Myocyte (in vitro differentiated cells): ENCODE data around the gene BAZ2A. TPM values are rescaled to one million over a fixed set of nuclear protein-coding genes. Genes with fewer than 3 reads are reported as not detected.
"Not testable (repeated sequence)": the region's sequence is repeated elsewhere in the genome, so short reads cannot be mapped to it uniquely, and the experiment has no call there.

Experiments
- DNase-seq: peaks from one replicate; pipeline ENCODE4 v3.0.0-alpha.2; 2012; ENCODE audit warnings: low read depth
- total RNA-seq: library from RNA; depleted of rRNA; stranded (reverse); fragments of >200 nt; gene quantifications from 2 replicates; pipeline ENCODE4 v1.2.3, GENCODE V29; 2014

The BAZ2A gene
- total RNA-seq, 1 donor from 2014 or later = 27.0 TPM

- no peak for DNase-seq
Observed at GRCh38 chr12:56599041-56599440, 31.1 kb downstream of the BAZ2A start.

- no peak for DNase-seq
Observed at GRCh38 chr12:56596815-56597214, 33.3 kb downstream of the BAZ2A start.

GRCh38 chr12:56593909-56594621, 36.1 kb downstream of the BAZ2A start:
- peak; percentile 71 for DNase-seq

- DNase-seq = no peak
Observed at GRCh38 chr12:56591961-56592360, 38.2 kb downstream of the BAZ2A start.

GRCh38 chr12:56591126-56591525, 39.0 kb downstream of the BAZ2A start:
- peak; percentile 32 for DNase-seq

- DNase-seq = peak; percentile 25
Observed at GRCh38 chr12:56590237-56590830, 39.8 kb downstream of the BAZ2A start.

- no peak for DNase-seq
Observed at GRCh38 chr12:56589783-56590182, 40.3 kb downstream of the BAZ2A start.

GRCh38 chr12:56585098-56585497, 45.0 kb downstream of the BAZ2A start:
- no peak for DNase-seq

- DNase-seq = peak; percentile 36
Observed at GRCh38 chr12:56581418-56582145, 48.5 kb downstream of the BAZ2A start.

GRCh38 chr12:56578983-56579546, 51.1 kb downstream of the BAZ2A start:
- no peak for DNase-seq

GRCh38 chr12:56577248-56577647, 52.9 kb downstream of the BAZ2A start:
- DNase-seq = not testable (repeated sequence)

GRCh38 chr12:56574210-56574609, 55.9 kb downstream of the BAZ2A start:
- no peak for DNase-seq

GRCh38 chr12:56572288-56572687, 57.8 kb downstream of the BAZ2A start:
- DNase-seq = no peak

- no peak for DNase-seq
Observed at GRCh38 chr12:56571121-56571520, 59.0 kb downstream of the BAZ2A start.

GRCh38 chr12:56568146-56568545, 62.0 kb downstream of the BAZ2A start:
- no peak for DNase-seq

GRCh38 chr12:56565510-56566101, 64.5 kb downstream of the BAZ2A start:
- peak; percentile 91 for DNase-seq

- DNase-seq = no peak
Observed at GRCh38 chr12:56551070-56551469, 79.1 kb downstream of the BAZ2A start.

GRCh38 chr12:56546680-56547079, 83.4 kb downstream of the BAZ2A start:
- DNase-seq = no peak
